ENCODE measurements around the gene CBL.

The CBL gene

GRCh38 chr11:119335091-119335654, 129.0 kb downstream of the CBL start:
- no peak for DNase-seq

DNA sequence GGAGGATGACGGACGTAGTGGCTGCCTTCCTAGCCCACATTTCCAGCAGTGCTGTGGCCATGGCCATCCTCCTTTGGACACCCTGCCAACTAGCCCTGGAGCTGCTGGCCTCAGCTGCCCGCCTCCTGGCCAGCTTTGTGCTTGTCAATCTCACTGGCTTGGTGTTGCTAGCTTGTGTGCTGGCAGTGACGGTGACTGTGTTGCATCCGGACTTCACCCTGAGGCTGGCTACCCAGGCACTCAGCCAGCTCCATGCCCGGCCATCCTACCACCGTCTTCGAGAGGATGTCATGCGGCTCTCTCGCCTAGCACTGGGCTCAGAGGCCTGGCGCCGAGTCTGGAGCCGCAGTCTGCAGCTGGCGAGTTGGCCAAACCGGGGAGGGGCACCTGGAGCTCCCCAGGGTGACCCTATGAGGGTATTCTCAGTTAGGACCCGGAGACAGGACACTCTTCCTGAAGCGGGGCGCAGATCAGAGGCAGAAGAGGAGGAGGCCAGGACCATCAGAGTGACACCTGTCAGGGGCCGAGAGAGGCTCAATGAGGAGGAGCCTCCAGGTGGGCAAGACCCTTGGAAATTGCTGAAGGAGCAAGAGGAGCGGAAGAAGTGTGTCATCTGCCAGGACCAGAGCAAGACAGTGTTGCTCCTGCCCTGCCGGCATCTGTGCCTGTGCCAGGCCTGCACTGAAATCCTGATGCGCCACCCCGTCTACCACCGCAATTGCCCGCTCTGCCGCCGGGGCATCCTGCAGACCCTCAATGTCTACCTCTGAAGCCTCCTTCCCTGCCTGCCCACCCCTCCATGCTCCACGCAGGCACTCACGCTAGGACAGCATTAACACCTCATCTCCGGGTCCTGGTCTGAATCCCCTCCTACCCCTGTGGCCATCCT, 129.8 kb downstream of the CBL start:
- DNase-seq, result no peak

DNA sequence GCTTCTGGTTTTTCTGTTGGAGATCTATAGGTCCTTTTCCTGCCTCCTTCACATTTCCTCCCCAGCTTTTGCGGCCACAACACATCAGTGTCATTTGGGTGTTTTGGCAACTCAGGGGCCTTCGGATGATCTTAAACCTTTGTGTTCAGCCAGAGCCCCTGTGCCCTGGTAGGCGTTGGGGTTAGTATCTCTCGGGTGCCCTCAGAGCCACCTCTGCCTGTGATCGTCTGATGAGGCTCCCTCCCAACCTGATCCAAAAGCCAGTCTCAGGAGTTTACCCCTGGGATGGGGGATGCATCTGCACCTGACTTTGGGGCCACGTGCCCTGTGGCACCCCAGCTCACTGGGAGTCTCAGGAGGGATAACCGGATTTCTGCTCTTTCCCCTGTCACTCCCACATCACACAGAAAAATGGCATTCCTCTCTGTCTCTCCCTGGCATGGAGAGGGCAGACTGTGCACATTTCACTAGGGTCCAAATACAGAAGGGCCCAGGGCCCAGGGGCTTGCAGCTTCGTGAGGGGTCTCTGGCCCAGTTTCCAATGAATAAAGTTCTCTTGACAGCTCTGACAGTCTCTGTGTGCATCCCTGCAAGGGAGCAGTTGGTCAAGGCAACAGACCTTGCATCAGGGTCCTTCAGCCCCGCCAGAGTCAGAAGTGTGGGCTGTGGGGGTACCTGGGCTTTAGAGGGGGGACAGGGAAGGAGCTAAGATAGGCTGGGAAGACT, 130.8 kb downstream of the CBL start:
- no peak for DNase-seq

GRCh38 chr11:119337581-119338317, 131.6 kb downstream of the CBL start:
- DNase-seq, result no peak

DNA sequence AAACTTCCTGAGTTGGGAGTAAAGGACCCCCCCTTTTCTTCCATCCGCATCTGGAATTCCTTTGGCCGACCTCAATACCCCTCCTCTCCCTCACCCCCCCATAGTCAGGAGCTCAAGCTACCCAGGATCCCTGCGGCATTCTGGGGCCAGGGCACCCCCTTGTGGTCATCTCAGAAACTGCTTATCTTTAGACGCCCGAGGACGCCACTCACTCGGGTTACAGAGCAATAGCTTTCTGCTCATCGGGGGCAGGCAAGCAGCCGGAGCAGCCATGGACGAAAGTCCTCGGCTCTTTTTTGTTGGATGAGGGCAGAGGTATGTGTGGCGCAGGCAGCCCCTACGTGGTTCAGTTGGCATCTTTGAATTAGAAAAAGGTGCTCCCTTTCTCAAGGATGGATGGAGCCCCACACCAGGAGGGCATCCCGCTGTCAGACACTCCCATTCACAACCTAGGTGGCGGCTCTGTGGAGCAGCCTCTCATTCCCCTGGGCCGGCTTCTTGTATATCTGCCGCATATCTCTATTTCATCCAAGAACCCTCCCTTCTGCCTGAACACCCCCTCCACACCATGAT, 132.3 kb downstream of the CBL start:
- no peak for DNase-seq

DNA sequence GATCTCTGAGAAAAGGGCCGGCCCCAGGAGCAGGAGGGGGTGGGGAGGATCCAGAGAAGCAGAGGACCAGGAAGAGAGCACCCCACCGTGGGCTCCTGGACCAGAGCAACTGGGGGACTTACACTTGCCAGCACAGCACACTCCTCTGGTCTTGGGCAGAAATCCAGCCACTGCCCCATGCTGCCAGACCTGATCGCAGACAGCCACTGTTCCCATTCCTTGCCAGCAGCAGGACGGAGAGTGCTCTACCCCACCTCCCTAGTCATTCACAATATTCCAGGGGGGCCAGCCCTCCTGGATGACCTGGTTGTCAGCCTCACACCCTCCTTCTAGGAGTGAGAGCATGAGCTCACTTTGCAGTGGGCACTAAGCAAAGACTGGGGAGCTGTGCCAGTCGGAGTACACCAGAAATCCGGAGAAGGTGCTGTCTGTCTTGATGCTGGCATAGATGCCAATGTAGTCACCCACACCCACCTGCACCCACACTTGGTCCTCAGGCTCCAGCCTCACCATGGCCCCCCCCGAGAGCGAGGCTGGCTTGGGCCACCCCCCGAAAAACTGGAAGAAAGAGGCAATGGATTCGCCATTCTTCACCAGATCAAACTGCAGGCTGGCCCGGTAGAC, 132.9 kb downstream of the CBL start:
- DNase-seq, result no peak

GRCh38 chr11:119339589-119340334, 133.6 kb downstream of the CBL start:
- no peak for DNase-seq

- DNase-seq, result no peak
These were observed 134.4 kb downstream of the CBL start, which contains the start of gene C1QTNF5 for GRCh38 chr11:119340335-119341221. TSS of gene C1QTNF5 (minus strand) at chr11:119340883. CDS start at chr11:119340397, 486 bp downstream.

DNA sequence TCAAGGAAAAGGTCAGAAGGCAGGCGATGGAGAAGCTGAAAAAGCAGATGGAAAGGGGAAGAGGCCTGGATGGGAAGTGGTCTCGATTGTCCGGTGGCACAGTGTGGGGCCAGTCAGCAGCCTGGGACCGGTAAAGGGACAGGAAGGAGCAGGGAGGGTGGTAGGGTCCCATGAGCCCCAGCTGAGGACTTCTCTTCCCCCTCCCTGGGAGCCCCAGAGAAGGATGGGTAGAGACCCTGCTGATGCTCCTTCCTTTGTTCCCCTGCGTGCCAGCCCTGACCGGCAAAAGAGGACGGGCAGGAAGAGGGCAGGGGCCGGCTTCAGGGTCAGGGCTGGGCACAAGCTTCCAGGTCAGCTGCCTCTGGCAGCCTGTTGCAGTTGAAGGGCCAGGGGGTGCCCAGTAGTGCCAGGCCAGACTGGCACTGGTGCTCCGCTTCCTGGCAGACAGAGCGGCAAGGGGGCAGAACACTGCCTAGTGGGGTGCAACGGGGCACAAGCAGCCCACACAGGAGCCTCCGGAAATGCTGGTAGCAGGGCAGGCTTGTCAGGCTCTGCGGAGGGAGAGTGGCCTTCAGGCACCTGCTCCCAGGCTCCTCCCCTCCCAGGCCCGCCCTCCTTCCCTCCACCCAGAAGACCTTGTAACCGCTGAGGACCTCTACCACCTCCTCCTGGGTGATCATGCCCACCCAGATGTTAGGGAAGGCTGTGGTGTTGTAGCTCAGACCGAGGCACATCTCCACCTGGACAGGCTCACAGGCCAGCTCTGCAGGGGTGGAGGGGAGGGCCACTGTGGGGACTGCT, 135.3 kb downstream of the CBL start:
- no peak for DNase-seq

GRCh38 chr11:119342023-119342300, 135.8 kb downstream of the CBL start:
- DNase-seq, result no peak

- no peak for DNase-seq
These were observed 136.4 kb downstream of the CBL start for GRCh38 chr11:119342362-119343130.

- no peak for DNase-seq
These were observed 137.6 kb downstream of the CBL start for GRCh38 chr11:119343726-119344125.

DNA sequence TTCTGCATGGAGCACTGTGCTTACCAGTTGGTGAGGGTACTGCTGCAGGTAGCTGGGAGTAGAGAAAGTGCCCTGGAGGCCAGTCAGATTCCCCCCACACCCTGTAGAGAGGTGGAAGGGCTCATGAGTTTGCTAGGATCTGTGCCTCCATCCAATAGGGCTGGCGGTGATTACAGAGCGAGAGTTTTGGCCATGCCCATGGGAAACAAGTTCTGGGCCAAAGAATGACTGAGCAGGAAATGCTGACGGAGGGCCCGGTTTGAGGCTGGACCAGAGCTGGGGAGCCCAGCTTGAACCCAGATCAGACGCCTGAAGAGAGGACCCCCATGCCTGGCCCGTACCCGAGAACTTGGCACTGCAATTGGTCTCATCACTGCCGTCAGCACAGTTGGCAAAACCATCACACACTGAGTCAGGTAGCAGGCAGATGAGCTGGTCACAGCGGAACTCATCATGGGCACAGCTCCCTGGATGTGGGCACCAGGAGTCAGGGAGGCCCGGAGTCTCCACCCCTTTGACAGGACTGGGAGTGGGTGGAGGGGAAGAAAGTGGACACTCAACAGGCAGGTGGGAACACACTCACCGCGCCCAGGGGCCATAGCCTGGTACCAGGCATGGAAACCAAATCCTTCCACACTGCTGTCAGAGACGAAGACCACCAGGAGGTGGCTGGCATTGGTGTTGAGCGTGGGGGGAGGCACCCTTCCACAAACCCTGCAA, 138.3 kb downstream of the CBL start:
- DNase-seq, result no peak

DNA sequence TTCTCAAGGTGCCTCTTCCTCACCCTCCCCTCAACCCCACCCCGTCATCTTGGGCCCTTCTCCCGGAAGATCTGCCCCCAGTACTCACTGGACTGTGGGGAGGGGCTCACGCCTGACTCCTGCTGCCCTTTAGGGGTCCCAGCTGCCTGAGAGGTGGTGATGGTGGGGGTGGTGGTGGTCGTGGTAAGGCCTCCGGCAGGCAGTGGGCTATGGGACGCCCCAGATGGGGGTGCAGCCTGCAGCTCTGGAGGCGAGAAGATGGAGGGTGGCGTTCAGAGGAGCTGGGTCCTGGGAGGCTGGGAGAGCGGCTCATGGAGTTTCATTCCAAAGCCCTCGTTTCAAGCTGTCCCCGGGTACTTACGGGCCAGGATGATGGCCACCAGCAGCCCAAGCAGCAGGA, 139.5 kb downstream of the CBL start:
- no peak for DNase-seq

DNA sequence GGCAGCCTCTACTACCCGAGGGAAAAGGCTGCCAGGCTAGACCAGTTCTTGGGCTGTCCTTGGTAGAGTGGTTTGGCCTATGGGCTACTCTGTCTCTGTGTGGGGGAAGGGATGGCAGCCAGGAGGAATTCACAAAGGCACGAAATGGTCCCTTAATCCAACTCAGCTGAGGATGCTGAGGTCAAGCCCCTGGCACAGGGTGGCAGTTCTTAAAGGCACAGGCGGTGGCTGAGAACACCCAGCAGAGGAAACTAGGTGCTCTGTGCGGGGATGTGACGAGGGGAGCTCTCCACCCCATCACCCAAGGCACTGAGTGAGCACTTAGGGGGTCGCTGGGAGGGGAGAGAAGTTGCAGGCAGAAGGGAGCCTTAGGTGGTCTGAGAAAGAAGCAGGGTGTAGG, 140.5 kb downstream of the CBL start, which contains the start of gene MFRP:
Gene MFRP (minus strand): TSS at position 101 of the 400 bp plus-strand sequence. CDS start 192 bp downstream, outside the sequence.
- DNase-seq, result no peak

- DNase-seq, result no peak
These were observed 141.1 kb downstream of the CBL start for GRCh38 chr11:119347242-119347641.

- no peak for DNase-seq
These were observed 141.9 kb downstream of the CBL start for GRCh38 chr11:119347940-119348605.

- no peak for DNase-seq
These were observed 144.2 kb downstream of the CBL start for GRCh38 chr11:119350302-119350701.

Data from NCI-H1417 treated with DMSO at 0.1 percent for 48 hours (cell line).